Skeletal muscle satellite cell (primary cell): ENCODE data around the gene ZGPAT.

Experiments used
- H3K27me3 ChIP-seq: 2 replicates; pipeline ENCODE4 v1.7.0; 2013; ENCODE audit warnings: low read length; ENCODE audit not compliant: control insufficient read depth, insufficient read depth
- H3K36me3 ChIP-seq: 2 replicates; pipeline ENCODE4 v1.7.0; 2013; ENCODE audit warnings: mild to moderate bottlenecking, control low read depth, low read length; ENCODE audit not compliant: insufficient read depth
- H3K4me1 ChIP-seq: 2 replicates; pipeline ENCODE4 v1.7.0; 2013; ENCODE audit warnings: low read length; ENCODE audit not compliant: control insufficient read depth, insufficient read depth
- H3K4me2 ChIP-seq: 2 replicates; pipeline ENCODE4 v1.7.0; 2013; ENCODE audit warnings: mild to moderate bottlenecking, low read length
- H3K4me3 ChIP-seq: 2 replicates; pipeline ENCODE4 v1.7.0; 2013; ENCODE audit warnings: low read length
- H3K9ac ChIP-seq: 2 replicates; pipeline ENCODE4 v1.7.0; 2013; ENCODE audit warnings: mild to moderate bottlenecking, low read depth, low read length, moderate library complexity
- H3K9me3 ChIP-seq: replicated peaks from 2 replicates; pipeline ENCODE4 v1.7.0; 2013; ENCODE audit warnings: mild to moderate bottlenecking, control low read depth, low read length

ZGPAT gene

DNA sequence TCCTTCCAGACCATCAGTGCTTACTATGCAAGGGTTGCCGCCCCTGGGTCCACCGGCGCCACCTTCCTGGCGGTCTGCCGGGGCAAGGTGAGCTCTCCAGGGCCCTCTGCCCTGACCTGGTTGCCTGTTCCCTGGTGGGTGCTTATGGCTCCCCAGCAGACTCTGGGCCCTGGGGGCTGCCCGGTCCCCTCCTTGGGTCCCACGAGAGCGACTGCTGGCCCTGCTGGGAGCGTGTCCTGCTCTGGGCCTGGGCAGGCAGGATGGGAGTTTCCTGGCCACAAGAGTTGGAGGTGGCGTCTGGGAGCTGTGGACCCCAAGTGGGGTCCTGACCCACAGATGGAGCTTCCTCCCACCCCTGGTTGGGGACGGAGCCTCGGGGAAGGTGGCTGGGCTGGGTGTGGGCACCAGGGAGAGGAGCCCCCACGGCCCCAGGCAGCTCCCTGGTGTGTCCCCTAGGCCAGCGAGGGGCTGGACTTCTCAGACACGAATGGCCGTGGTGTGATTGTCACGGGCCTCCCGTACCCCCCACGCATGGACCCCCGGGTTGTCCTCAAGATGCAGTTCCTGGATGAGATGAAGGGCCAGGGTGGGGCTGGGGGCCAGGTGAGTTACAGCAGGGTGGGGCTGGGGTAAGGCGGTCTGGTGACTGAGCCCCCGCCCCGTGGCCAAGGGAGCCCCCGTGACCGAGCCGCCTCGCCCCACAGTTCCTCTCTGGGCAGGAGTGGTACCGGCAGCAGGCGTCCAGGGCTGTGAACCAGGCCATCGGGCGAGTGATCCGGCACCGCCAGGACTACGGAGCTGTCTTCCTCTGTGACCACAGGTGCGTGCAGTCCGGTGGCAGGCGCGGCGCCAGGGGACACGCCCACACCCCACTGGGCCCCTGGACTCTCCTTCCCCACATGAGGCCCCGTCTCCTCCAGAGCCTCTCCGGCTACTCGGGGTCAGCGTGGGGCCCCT lies 18.5 kb upstream of the ZGPAT start:
- Histone ChIP-seq H3K4me2 (no peak overlapping the region), H3K27me3 (no peaks in the 10 kb centered on the region), H3K36me3 (peaks cover 15% of the 10 kb centered on the region), H3K9ac (no peak overlapping the region), H3K9me3 (no peaks in the 10 kb centered on the region), H3K4me3 (no peak overlapping the region), H3K4me1 (peaks cover 14% of the 10 kb centered on the region)

DNA sequence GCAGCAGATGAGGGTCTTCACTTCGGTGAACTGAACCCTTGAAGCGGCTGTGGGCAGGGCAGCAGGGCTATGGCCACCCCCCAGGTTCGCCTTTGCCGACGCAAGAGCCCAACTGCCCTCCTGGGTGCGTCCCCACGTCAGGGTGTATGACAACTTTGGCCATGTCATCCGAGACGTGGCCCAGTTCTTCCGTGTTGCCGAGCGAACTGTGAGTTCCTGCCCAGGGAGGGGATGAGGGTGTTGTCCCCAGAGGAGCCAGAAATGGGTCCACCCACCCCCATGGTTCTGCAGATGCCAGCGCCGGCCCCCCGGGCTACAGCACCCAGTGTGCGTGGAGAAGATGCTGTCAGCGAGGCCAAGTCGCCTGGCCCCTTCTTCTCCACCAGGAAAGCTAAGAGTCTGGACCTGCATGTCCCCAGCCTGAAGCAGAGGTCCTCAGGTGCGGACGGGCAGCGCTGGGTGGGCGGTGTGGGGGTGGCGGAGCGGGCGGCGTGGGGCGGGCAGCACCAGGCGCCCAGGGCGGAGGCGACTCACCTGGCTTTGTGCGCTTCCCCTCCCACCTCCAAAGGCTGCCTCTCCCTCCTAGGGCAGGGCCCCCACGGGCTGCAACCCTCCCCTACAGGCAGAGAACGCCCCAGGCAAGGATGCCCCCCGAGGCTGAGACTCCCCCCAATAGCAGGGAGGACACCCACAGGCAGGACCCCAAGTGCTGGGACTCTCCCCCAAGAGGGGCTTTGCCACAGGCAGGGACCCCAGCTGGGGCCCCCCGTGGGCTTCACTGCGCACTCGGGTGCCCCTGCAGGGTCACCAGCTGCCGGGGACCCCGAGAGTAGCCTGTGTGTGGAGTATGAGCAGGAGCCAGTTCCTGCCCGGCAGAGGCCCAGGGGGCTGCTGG lies 17.6 kb upstream of the ZGPAT start:
- no peak overlapping the region for H3K4me3 ChIP-seq
- H3K36me3 ChIP-seq = peaks cover 18% of the 10 kb centered on the region
- no peaks in the 10 kb centered on the region for H3K9me3 ChIP-seq
- H3K9ac ChIP-seq = no peak overlapping the region
- no peaks in the 10 kb centered on the region for H3K27me3 ChIP-seq
- peaks cover 14% of the 10 kb centered on the region for H3K4me1 ChIP-seq
- H3K4me2 ChIP-seq = no peak overlapping the region

DNA sequence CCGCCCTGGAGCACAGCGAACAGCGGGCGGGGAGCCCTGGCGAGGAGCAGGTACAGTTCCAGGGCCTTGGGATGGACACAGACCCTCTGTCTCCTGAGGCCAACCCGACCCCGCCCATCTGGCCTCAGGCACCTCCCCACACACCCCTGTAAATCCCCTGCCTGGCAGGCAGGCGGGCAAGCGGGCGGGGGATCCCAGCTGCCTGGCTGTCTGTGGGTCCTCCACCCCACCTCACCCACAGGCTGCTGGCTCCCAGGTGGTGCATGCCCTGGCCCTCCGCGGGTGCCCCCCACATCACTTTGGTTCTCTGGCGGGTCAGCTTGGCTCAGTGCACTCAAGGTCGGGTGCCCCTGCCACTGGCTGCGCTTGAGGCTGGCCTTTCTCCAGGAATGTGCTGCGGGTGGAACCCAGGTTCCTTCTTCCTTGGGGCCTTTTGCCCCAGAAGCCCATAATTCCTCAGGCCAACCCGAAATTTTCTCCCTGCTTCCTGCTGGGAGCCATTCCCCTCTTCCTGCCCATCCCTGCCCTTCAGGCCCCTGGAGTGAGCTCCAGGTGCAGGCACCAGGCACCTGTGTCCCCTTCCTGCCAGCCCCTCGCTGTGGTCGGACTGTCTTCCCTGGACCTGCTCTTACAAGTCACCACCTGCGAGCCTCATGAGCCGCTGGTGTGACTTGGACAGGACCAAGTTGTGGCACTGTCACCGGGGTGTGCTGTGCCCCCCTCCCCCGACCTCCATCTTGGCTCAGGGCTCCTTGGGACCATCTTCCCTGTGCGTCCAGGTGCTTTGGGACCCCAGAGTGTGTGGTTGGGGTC lies 16.7 kb upstream of the ZGPAT start:
- no peak overlapping the region for H3K4me2 ChIP-seq
- H3K36me3 ChIP-seq = peaks cover 20% of the 10 kb centered on the region
- no peaks in the 10 kb centered on the region for H3K9me3 ChIP-seq
- H3K4me1 ChIP-seq = peaks cover 15% of the 10 kb centered on the region
- H3K4me3 ChIP-seq = no peak overlapping the region
- H3K9ac ChIP-seq = no peak overlapping the region
- H3K27me3 ChIP-seq = no peaks in the 10 kb centered on the region

DNA sequence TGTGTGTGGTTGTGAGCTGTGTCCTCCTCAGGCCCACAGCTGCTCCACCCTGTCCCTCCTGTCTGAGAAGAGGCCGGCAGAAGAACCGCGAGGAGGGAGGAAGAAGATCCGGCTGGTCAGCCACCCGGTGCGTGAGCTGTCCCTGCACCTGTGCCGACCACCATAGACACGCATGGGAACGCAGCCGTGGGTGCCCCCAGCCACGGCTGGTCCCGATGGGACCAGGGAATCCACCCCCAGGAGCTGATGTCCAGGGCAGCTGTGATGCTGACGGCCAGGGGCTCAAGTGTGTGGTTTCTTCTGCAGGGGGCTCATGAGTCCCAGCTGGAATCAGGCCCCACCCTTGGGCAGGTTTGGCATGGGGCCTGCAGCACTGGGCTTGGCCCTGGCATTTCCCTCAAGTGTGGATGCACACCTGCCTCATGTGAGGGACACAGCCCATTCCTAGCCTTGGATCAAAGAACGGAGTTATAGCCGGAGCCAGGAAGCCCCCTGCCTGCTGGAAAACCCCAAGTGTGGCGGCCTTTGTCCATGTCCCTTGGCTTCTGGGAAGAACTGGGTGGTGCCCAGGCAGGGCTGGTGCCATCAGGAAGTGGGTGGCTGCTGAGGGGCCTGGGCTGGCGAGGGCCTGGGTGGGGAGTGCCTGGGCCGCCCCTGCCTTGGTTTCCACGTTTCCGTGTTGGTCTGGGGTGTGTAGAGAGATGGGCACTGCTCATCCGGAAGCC lies 16.0 kb upstream of the ZGPAT start:
- peaks cover 12% of the 10 kb centered on the region for H3K4me1 ChIP-seq
- H3K27me3 ChIP-seq = no peaks in the 10 kb centered on the region
- H3K4me2 ChIP-seq = no peak overlapping the region
- H3K4me3 ChIP-seq = no peak overlapping the region
- H3K36me3 ChIP-seq = peaks cover 20% of the 10 kb centered on the region
- no peak overlapping the region for H3K9ac ChIP-seq
- H3K9me3 ChIP-seq = no peaks in the 10 kb centered on the region

DNA sequence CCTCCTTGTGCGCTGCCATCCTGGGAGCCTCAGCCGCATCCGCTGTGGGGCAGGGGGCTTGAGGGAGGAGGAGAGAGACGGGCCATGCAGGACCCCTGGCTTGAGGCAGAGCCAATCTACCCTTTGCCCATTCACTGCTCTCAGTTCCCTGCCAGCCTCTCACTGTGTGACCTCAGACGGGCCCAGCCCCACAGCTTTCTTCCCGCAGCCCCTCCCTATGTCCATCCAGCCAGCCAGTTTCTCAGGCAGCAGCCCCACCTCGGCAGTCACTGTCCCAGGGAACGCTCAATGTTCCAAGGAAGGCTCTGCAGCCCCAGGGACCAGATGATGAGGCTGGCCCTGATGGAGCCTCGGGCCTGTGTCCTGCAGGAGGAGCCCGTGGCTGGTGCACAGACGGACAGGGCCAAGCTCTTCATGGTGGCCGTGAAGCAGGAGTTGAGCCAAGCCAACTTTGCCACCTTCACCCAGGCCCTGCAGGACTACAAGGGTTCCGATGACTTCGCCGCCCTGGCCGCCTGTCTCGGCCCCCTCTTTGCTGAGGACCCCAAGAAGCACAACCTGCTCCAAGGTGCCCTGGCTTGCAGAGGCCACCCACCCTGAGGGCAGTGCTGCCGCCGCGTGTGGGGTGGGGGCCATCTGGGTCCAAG lies 15.3 kb upstream of the ZGPAT start:
- no peak overlapping the region for H3K4me2 ChIP-seq
- H3K27me3 ChIP-seq = no peaks in the 10 kb centered on the region
- H3K36me3 ChIP-seq = peaks cover 22% of the 10 kb centered on the region
- peaks cover 14% of the 10 kb centered on the region for H3K4me1 ChIP-seq
- H3K9ac ChIP-seq = no peak overlapping the region
- H3K9me3 ChIP-seq = no peaks in the 10 kb centered on the region
- H3K4me3 ChIP-seq = no peak overlapping the region

DNA sequence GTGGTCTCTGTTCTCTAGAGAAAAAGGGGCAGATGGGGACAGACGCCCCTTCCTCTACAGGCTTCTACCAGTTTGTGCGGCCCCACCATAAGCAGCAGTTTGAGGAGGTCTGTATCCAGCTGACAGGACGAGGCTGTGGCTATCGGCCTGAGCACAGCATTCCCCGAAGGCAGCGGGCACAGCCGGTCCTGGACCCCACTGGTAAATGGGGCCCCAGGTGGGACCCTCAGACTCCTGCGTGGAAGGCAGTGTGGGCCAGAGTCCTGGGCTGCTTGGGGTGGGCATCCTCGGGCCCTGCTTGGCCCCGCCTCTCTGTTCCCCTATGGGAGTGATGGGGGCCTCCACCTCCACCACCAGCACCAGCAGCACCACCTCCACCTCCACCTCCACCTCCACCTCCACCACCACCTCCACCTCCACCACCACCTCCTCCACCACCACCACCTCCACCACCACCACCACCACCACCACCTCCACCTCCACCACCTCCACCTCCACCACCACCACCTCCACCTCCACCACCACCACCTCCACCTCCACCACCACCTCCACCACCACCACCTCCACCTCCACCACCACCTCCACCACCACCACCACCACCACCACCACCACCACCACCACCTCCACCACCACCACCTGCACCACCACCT lies 14.6 kb upstream of the ZGPAT start:
- Histone ChIP-seq H3K4me3 (no peak overlapping the region), H3K36me3 (peaks cover 28% of the 10 kb centered on the region), H3K9ac (no peak overlapping the region), H3K4me1 (peaks cover 20% of the 10 kb centered on the region), H3K27me3 (no peaks in the 10 kb centered on the region), H3K9me3 (no peaks in the 10 kb centered on the region), H3K4me2 (no peak overlapping the region)

- Histone ChIP-seq H3K9ac (no peak overlapping the region), H3K9me3 (no peaks in the 10 kb centered on the region)
These were observed 13.9 kb upstream of the ZGPAT start for GRCh38 chr20:63693733-63694583.

GRCh38 chr20:63694584-63695423 lies 13.0 kb upstream of the ZGPAT start:
- H3K9ac ChIP-seq = no peak overlapping the region
- H3K4me1 ChIP-seq = peaks cover 36% of the 10 kb centered on the region
- H3K36me3 ChIP-seq = peaks cover 29% of the 10 kb centered on the region
- no peak overlapping the region for H3K4me3 ChIP-seq
- no peaks in the 10 kb centered on the region for H3K9me3 ChIP-seq
- H3K4me2 ChIP-seq = no peak overlapping the region
- H3K27me3 ChIP-seq = no peaks in the 10 kb centered on the region

More at GRCh38 chr20:63693733-63694583, 13.9 kb upstream of the ZGPAT start:
- Histone ChIP-seq H3K4me3 (no peak overlapping the region), H3K36me3 (peaks cover 28% of the 10 kb centered on the region), H3K4me2 (no peak overlapping the region), H3K27me3 (no peaks in the 10 kb centered on the region), H3K4me1 (peaks cover 28% of the 10 kb centered on the region)
